K562 (cell line): Measurements from ENCODE around the gene NKAPL. TPM values are rescaled to one million over a fixed set of nuclear protein-coding genes. Genes with fewer than 3 reads are reported as not detected.

ENCODE experiments used
- CCNT2 ChIP-seq: IDR thresholded peaks from 2 replicates; pipeline ENCODE4 v1.6.1; 2011; ENCODE audit warnings: borderline replicate concordance, low read depth, mild to moderate bottlenecking, moderate library complexity, mixed read lengths, low read length; ENCODE audit not compliant: insufficient read length; ENCODE audit errors: extremely low read depth
- DMBX1 ChIP-seq: fragments of 250-450 bp; sonication (Bioruptor Pico); IDR thresholded peaks from 2 replicates; pipeline ENCODE4 v1.8.0; 2022; ENCODE audit warnings: inconsistent platforms, mild to moderate bottlenecking, moderate library complexity, borderline replicate concordance
- ESRRA ChIP-seq: fragments of 450-650 bp; IDR thresholded peaks from 2 replicates; pipeline ENCODE4 v1.6.1; 2014; ENCODE audit warnings: low read depth, mild to moderate bottlenecking, moderate library complexity, borderline replicate concordance
- ETV5 ChIP-seq: sonication (generic); formaldehyde crosslinking; IDR thresholded peaks from 2 replicates; pipeline ENCODE4 v1.4.0; 2020; ENCODE audit warnings: low read depth, mild to moderate bottlenecking, missing genetic modification reagents
- GTF2A2 ChIP-seq: IDR thresholded peaks from 2 replicates; pipeline ENCODE4 v1.6.1; 2016; ENCODE audit warnings: mild to moderate bottlenecking, missing genetic modification characterization, missing compliant biosample characterization
- LEF1 ChIP-seq: fragments of 450-650 bp; IDR thresholded peaks from 2 replicates; pipeline ENCODE4 v1.6.1; 2016; ENCODE audit warnings: mild to moderate bottlenecking
- MEIS2 ChIP-seq: fragments of 450-650 bp; IDR thresholded peaks from 2 replicates; pipeline ENCODE4 v1.6.1; 2014; ENCODE audit warnings: mild to moderate bottlenecking; ENCODE audit not compliant: partially characterized antibody
- RUNX1 ChIP-seq: sonication (generic); IDR thresholded peaks from 2 replicates; pipeline ENCODE4 v1.6.1; 2016; ENCODE audit warnings: antibody characterized with exemption, low read depth
- SAP30 ChIP-seq: fragments of 200-600 bp; sonication (generic); IDR thresholded peaks from 2 replicates; pipeline ENCODE4 v1.6.1; 2012; ENCODE audit warnings: borderline replicate concordance, low read depth, mild to moderate bottlenecking, moderate library complexity, low read length, control low read depth, inconsistent platforms; ENCODE audit not compliant: insufficient read depth, poor library complexity, severe bottlenecking
- SMARCA4 ChIP-seq: fragments of 450-650 bp; IDR thresholded peaks from 2 replicates; pipeline ENCODE4 v1.6.1; 2016
- SRSF1 ChIP-seq: fragments of 200-400 bp; formaldehyde crosslinking; IDR thresholded peaks from 2 replicates; pipeline ENCODE4 v1.6.1; 2017; ENCODE audit warnings: mild to moderate bottlenecking, low read depth, low read length, moderate library complexity
- TAF1 ChIP-seq: IDR thresholded peaks from 2 replicates; pipeline ENCODE4 v1.6.1; 2011; ENCODE audit warnings: mild to moderate bottlenecking, low read length, moderate library complexity; ENCODE audit not compliant: insufficient read depth, control insufficient read depth, severe bottlenecking; ENCODE audit errors: extremely low read depth
- ZNF76 ChIP-seq: fragments of 250-450 bp; sonication (Bioruptor Pico); IDR thresholded peaks from 2 replicates; pipeline ENCODE4 v1.4.0; 2020; ENCODE audit warnings: mild to moderate bottlenecking, moderate library complexity, borderline replicate concordance
- ZSCAN29 ChIP-seq: fragments of 450-650 bp; IDR thresholded peaks from 2 replicates; pipeline ENCODE4 v1.6.1; 2017
- polyA plus RNA-seq, 8 experiments: library from polyadenylated mRNA; depleted of rRNA in 4 of 8; stranded (reverse) in 5 of 8; unstranded in 3 of 8; fragments of >200 nt; fragmentation: Nextera tagmentation in 2 of 8; fragmentation: Illumina TruSeq in 1 of 8; extraction: Ambion mirVana in 2 of 8; extraction: Trizol in 1 of 8; gene quantifications; 2 replicates each; pipeline versions ENCODE4 v1.2.1 to v1.2.3, GENCODE V29; 2011 to 2014; ENCODE audit warnings: inconsistent platforms in 1 of 8, missing spikeins in 1 of 8
- total RNA-seq, 7 experiments: library from RNA; depleted of rRNA in 6 of 7; stranded (reverse); fragments of >200 nt in 6 of 7; fragmentation: Illumina TruSeq in 2 of 7; extraction: Trizol in 2 of 7; gene quantifications; 2 replicates each; pipeline versions ENCODE4 v1.2.1 to v1.2.3, GENCODE V29; 2011 to 2021; ENCODE audit warnings: low replicate concordance in 1 of 7
- TF ChIP-seq, protein P1 (sequence below), 2 experiments: fragments of 450-650 bp; formaldehyde crosslinking in 1 of 2; IDR thresholded peaks; 2 replicates each; pipeline versions ENCODE4 v1.4.0 to v1.6.1; 2014 to 2020; ENCODE audit warnings: mild to moderate bottlenecking in 2 of 2, borderline replicate concordance in 1 of 2, low read depth in 1 of 2
- TF ChIP-seq, protein P2 (sequence below): fragments of 250-450 bp; sonication (Bioruptor Pico); IDR thresholded peaks from 2 replicates; pipeline ENCODE4 v1.9.0; 2021; ENCODE audit warnings: mild to moderate bottlenecking, inconsistent platforms

NKAPL gene
- total and polyA plus RNA-seq, 9 of the 15 experiments (the other 6 are each of a cell fraction or from before 2014, with no cell fraction given): not detected

DNA sequence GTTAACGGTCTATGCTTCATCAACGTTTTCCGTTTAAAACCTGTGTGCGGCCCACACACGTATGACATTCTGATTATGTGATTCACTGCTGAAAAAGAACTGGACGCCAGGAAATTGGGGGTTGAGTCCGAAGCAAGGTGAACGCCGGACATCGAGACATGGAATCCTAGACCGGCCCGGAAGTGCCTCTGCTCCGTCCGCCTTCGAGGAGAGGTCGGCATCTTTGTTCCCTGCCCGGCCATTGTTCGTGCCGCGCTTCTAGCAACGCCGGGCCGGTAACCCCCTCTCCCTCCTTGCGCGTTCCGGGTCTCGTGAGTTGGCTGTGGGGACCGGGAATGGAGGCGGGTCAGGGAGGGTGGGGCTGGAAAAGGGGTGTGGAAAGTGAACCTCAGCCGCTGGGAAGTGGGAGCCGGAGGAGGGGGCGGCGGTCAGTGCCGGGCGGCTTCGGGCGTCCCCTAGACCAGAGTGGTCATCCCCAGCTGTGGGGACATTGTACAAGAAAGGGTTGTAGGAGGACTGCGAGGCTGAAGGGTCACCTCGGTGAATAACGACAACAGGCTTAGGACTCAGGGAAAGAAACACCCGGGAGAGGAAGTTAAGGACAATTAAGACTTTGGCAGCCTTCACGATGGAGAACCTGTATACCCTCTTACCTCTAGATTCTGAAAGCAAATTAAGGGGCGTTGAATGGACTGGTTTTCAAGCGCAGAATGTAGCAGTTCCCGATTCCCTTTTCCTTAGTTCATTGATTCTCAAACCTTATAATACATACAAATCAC is 33.9 kb upstream of the NKAPL start, which contains the start of gene ZSCAN9 (continued):
- TF ChIP-seq, protein P1, sequence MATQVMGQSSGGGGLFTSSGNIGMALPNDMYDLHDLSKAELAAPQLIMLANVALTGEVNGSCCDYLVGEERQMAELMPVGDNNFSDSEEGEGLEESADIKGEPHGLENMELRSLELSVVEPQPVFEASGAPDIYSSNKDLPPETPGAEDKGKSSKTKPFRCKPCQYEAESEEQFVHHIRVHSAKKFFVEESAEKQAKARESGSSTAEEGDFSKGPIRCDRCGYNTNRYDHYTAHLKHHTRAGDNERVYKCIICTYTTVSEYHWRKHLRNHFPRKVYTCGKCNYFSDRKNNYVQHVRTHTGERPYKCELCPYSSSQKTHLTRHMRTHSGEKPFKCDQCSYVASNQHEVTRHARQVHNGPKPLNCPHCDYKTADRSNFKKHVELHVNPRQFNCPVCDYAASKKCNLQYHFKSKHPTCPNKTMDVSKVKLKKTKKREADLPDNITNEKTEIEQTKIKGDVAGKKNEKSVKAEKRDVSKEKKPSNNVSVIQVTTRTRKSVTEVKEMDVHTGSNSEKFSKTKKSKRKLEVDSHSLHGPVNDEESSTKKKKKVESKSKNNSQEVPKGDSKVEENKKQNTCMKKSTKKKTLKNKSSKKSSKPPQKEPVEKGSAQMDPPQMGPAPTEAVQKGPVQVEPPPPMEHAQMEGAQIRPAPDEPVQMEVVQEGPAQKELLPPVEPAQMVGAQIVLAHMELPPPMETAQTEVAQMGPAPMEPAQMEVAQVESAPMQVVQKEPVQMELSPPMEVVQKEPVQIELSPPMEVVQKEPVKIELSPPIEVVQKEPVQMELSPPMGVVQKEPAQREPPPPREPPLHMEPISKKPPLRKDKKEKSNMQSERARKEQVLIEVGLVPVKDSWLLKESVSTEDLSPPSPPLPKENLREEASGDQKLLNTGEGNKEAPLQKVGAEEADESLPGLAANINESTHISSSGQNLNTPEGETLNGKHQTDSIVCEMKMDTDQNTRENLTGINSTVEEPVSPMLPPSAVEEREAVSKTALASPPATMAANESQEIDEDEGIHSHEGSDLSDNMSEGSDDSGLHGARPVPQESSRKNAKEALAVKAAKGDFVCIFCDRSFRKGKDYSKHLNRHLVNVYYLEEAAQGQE (IDR thresholded peaks at IDR 0.05; ENCODE audit: borderline replicate concordance): peak; percentile 32; the same call in 1 of the 2 replicates
- TF ChIP-seq, protein P1 (CRISPR knock-in tag; IDR thresholded peaks at IDR 0.05; ENCODE audit: low read depth): no peak
- peak; percentile 36 for TF ChIP-seq CCNT2
- peak; percentile 71 for TF ChIP-seq LEF1
- TF ChIP-seq ESRRA: peak; percentile 87
- no peak for TF ChIP-seq MEIS2
- TF ChIP-seq ZNF76 (CRISPR knock-in tag): peak; percentile 55; the same call in 1 of the 2 replicates
- 0 out of 2 replicates have a peak, but pooled peaks have one; percentile 49 for TF ChIP-seq RUNX1
- peak; percentile 97 for TF ChIP-seq ETV5 (CRISPR knock-in tag)
- peak; percentile 47 for TF ChIP-seq SAP30
- no peak; the same call in 1 of the 2 replicates for TF ChIP-seq DMBX1
- TF ChIP-seq SMARCA4: peak; percentile 23; the same call in 1 of the 2 replicates
- TF ChIP-seq ZSCAN29: no peak
- peak; percentile 99 for TF ChIP-seq TAF1
- peak; percentile 45; the same call in 1 of the 2 replicates for TF ChIP-seq GTF2A2 (tag)
- no peak for TF ChIP-seq SRSF1
- TF ChIP-seq, protein P2, sequence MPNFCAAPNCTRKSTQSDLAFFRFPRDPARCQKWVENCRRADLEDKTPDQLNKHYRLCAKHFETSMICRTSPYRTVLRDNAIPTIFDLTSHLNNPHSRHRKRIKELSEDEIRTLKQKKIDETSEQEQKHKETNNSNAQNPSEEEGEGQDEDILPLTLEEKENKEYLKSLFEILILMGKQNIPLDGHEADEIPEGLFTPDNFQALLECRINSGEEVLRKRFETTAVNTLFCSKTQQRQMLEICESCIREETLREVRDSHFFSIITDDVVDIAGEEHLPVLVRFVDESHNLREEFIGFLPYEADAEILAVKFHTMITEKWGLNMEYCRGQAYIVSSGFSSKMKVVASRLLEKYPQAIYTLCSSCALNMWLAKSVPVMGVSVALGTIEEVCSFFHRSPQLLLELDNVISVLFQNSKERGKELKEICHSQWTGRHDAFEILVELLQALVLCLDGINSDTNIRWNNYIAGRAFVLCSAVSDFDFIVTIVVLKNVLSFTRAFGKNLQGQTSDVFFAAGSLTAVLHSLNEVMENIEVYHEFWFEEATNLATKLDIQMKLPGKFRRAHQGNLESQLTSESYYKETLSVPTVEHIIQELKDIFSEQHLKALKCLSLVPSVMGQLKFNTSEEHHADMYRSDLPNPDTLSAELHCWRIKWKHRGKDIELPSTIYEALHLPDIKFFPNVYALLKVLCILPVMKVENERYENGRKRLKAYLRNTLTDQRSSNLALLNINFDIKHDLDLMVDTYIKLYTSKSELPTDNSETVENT (CRISPR knock-in tag): peak; percentile 97
